Stimulated activated CD4-positive, alpha-beta T cell treated with anti-CD3 and anti-CD28 coated beads, Interleukin-4, amount 100 ng/mL, for 4 hours (primary cell): ENCODE results near the gene ARRDC1.
"Not testable (repeated sequence)": the region's sequence is repeated elsewhere in the genome, so short reads cannot be mapped to it uniquely, and the experiment has no call there.

Experiments
- DNase-seq, 2 experiments: peaks; one replicate each; pipeline ENCODE4 v3.0.0-alpha.2; 2020

Gene ARRDC1

DNA sequence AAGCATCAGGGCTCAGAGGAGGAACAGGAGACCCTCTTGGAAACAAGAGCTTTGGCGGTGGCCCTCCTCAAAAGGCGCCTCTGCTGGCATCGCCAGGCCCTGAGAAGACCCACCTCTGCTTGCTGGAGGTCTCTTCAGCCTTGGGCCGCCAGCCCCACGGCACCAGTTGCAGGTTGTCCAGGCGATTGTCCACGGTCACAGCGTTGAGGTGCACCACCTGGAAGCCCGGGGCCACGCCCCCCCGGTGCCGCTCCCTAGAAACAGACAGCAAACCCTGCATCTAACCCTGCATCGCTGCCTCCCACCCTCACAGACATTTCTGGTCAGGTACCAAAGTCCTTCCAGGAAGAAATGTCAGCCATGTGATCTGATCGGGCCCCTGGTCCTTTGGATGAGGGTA, 18.6 kb upstream of the ARRDC1 start:
- DNase-seq, result no peak

- DNase-seq, result no peak
Observed at GRCh38 chr9:137588311-137588710, 17.2 kb upstream of the ARRDC1 start.

DNA sequence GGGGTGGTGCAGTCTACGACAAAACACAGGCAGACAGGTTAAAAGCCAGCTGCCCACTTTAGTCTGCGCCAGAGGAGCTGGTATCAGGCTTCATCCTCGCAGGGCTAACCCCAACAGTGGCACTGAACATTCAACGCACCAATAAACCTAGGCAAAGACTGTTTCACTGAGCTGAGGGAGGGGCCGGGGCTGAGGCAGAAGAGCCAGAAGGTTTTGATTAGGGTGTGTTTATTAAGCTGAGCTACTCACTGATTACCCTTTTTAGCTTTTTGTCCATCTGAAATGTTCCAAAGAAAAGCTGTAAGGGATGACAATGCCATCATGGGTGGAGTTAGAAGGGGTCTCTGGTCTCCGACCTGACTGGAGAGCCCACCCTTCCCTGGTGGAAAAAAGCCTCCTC, 16.6 kb upstream of the ARRDC1 start:
- DNase-seq, result no peak

DNA sequence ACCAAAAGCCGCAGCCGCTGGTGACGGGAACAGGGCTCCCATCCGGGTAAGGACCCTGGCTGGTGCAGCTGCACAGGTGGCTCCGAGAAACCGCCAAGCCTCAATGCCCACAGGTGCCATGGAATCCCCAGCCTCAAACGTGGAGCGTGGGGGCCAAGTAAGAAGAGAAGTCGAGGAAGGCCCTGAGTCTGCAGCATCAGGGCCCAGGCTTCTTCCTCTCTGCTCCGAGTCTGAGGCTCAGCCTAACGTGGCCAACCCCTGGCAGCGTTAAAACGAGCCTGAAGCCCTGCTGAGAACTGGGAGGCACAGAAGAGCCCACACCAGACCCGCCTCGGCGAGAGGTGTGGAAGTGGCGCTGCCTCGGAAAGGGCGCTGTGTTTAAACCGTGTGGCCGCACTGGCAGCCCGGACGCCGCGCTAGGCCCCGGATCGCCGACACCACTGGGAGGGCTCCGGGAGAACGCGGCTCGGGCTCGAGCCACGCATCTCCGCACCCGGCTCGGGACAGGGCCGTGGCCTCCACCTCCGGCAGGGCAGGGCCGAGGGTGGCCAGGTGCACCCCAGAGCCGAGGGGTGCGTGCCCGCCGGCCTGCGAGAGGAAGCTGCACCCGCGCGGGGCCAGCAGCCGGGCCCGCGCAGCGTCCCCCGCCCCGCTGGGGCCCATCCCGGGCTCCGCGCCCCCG, 15.9 kb upstream of the ARRDC1 start:
- no peak for DNase-seq

GRCh38 chr9:137590123-137590468, 15.4 kb upstream of the ARRDC1 start:
- DNase-seq, result no peak

GRCh38 chr9:137590469-137591383, 14.8 kb upstream of the ARRDC1 start, which contains the start of gene ZMYND19:
Gene ZMYND19 (minus strand): TSS chr9:137590512. CDS start chr9:137590263, 249 bp downstream.
- peak; percentile 86 to 93 for DNase-seq

DNA sequence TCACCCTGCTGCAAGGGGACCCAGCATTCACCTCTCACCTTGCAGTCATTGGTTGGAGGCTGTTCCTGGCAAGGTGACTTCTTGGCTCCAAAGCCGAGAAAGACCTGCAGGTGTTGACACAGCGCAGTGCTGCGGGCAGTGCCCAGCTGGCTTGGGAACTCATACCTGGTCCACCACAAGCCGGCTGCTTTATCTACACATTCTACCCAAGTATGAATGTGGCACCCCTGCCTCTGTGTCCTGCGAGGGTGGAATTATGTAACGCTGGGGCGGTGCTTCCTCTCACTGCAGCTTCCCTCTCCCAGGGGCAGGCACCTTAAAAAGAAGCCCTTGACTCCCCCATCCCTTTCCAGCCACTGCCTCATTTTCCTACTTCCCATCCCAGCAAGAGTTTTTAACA, 12.7 kb upstream of the ARRDC1 start:
- no peak for DNase-seq

DNA sequence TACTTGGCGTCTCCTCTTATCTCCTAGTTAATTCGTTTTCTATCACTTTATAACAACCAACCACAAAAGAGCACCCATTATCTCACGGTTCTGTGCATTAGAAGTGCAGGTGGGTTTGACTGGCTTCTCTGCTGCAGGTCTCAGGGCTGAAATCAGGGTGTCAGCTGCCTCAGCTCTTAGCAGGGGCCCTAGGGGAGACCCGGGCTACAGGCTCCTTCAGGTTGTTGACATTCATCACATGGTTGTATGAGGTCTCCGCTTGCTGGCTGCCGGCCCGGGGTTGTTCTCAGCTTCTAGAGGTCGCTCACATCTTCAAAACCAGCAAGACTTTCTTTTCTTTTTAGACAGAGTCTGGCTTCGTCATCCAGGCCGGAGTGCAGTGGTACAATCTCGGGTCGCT, 12.3 kb upstream of the ARRDC1 start:
- no peak for DNase-seq

DNA sequence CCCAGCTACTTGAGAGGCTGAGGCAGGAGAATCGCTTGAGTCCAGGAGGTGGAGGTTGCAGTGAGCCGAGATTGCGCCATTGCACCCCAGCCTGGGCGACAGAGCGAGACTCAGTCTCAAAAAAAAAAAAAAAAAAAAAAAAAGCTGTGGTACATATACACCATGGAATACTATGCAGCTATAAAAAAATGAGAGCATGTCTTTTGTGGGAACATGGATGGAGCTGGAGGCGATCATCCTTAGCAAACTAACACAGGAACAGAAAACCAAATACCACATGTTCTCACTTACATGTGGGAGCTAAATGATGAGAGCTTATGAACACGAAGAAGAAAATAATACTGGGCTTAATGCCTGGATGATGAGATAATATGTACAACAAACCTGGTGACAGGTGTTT, 8.9 kb upstream of the ARRDC1 start:
- not testable (repeated sequence) for DNase-seq

DNA sequence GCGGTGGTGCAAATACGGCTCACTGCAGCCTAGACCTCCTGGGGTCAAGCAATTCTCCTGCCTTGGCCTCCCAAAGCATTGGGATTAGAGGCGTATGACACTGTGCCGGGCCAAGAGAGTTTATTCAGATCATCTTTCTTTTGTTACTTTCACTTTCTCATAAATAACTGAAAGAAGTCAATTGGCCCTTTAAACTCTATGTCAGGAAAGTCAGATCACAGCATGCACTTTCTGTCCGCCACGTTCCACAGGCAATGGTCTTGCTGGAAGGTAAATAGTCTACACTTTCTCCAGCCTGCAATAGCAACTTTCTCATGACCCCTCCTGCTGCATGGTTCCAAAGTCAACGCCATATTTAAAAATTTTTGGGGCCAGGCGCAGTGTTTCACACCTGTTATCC, 6.5 kb upstream of the ARRDC1 start:
- no peak for DNase-seq

- no peak for DNase-seq
Observed at GRCh38 chr9:137602661-137603060, 2.8 kb upstream of the ARRDC1 start.

- no peak for DNase-seq
Observed at GRCh38 chr9:137603879-137604278, 1.6 kb upstream of the ARRDC1 start.

- DNase-seq, result no peak
Observed at GRCh38 chr9:137604345-137605086, 970 bp upstream of the ARRDC1 start.

DNA sequence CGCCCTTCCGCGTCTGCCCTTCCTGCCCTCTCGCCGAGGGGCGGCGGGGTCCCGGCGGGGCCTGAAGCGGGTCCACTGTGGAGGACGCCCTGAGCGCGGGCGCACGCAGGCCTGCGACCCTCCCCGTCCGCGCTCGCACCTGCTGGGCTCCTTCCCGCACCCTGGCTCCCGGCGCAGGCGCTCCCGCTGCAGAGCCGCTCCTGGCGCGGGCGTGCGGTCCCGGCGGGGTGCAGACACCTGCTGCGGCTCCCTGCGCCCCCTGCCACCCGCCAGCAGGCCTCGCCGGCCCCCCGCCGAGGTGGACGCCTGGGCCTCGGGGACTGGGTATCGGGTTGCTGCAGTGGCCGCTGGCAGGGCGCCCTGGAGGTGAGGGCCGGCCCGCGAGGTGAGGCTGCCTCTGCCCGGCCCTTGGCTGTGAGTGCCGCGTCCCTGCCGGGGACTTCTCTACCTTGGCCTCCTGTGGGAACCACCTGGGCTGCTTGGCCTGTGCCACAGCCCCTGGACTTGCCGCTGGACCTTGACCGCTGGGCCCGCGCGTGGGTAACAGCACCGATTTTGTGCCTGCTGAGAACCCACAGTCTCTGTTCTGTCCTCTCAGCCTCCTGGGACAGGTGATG, 627 bp downstream of the ARRDC1 start:
- no peak for DNase-seq

GRCh38 chr9:137606734-137607138, 1.2 kb downstream of the ARRDC1 start:
- no peak for DNase-seq

GRCh38 chr9:137607141-137607857, 1.8 kb downstream of the ARRDC1 start:
- no peak for DNase-seq

DNA sequence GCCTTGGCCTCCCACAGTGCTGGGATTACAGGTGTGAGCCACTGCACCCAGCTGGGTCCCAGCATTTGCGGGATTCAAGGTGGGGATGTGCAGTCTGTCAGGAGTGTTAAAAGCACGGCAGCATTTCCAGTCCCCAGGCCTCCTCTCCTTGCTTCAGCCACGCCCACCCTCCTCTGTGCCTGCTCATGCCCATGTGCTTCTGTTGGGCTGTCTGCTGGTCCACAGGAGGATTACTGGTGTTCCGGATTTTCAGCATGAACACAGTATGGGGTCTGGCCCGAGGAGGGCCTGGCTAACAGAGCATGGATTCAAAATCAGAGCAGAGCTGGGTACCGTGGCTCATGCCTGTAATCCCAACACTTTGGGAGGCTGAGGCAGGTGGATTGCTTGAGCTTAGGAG, 5.5 kb downstream of the ARRDC1 start:
- no peak for DNase-seq

- DNase-seq, result peak in 1 of 2 experiments; percentile 35
Observed at GRCh38 chr9:137611623-137612609, 6.4 kb downstream of the ARRDC1 start.

- DNase-seq, result no peak
Observed at GRCh38 chr9:137612741-137613142, 7.3 kb downstream of the ARRDC1 start.

DNA sequence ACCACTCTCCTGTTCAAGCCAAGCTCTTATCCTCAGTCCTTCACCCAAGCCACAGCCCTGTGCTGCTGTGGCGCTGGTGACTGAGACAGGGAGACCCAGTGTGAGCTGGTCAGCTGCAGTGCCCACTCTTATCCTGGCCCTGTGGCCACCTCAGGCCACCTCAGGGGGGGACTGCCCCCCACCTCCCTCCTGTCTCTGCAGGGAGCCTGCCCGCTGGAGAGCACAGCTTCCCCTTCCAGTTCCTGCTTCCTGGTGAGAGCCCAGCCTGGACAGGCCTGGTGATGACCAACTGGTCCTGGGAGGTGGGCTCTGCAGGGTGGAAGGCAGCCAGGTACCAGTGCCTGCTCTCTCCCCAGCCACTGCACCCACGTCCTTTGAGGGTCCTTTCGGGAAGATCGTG, 7.8 kb downstream of the ARRDC1 start:
- no peak for DNase-seq
